HepG2 (cell line): ENCODE data around the gene ZBTB21. TPM values are rescaled to one million over a fixed set of nuclear protein-coding genes. Genes with fewer than 3 reads are reported as not detected.
A peak's percentile ranks its signal among the peaks of the same experiment; 100 is the strongest.

Experiments used
- ARHGAP35 ChIP-seq: sonication (generic); formaldehyde crosslinking; IDR thresholded peaks from 2 replicates; pipeline ENCODE4 v1.9.0; 2022; ENCODE audit warnings: mild to moderate bottlenecking, inconsistent platforms, moderate library complexity, missing genetic modification reagents, borderline replicate concordance
- ARNTL ChIP-seq: sonication (generic); formaldehyde crosslinking; IDR thresholded peaks from 2 replicates; pipeline ENCODE4 v1.4.0; 2020; ENCODE audit warnings: mild to moderate bottlenecking, missing genetic modification reagents
- FOXK2 ChIP-seq: fragments of 450-650 bp; IDR thresholded peaks from 2 replicates; pipeline ENCODE4 v1.6.1; 2016
- FOXP1 ChIP-seq, 2 experiments: fragments of 450-650 bp in 1 of 2; IDR thresholded peaks; 2 replicates each; pipeline ENCODE4 v1.6.1; 2017 to 2018; ENCODE audit warnings: antibody characterized with exemption in 1 of 2
- KDM2A ChIP-seq: sonication (generic); formaldehyde crosslinking; IDR thresholded peaks from 2 replicates; pipeline ENCODE4 v1.4.0; 2020; ENCODE audit warnings: low read depth, missing genetic modification reagents, borderline replicate concordance
- KDM4B ChIP-seq: sonication (generic); formaldehyde crosslinking; IDR thresholded peaks from 2 replicates; pipeline ENCODE4 v1.4.0; 2020; ENCODE audit warnings: missing genetic modification reagents
- KLF6 ChIP-seq: IDR thresholded peaks from 2 replicates; pipeline ENCODE4 v1.8.0; 2016; ENCODE audit warnings: missing biosample characterization, missing genetic modification reagents
- MED8 ChIP-seq: sonication (generic); formaldehyde crosslinking; IDR thresholded peaks from 2 replicates; pipeline ENCODE4 v1.8.1; 2023; ENCODE audit warnings: mild to moderate bottlenecking, missing genetic modification reagents; ENCODE audit not compliant: insufficient replicate concordance
- NFATC3 ChIP-seq: sonication (generic); formaldehyde crosslinking; IDR thresholded peaks from 2 replicates; pipeline ENCODE4 v1.5.1; 2020; ENCODE audit warnings: mild to moderate bottlenecking, missing genetic modification reagents
- NR2C2 ChIP-seq: sonication (generic); formaldehyde crosslinking; IDR thresholded peaks from 2 replicates; pipeline ENCODE4 v1.4.0; 2020; ENCODE audit warnings: missing genetic modification reagents, mild to moderate bottlenecking, moderate library complexity, borderline replicate concordance
- NR2F2 ChIP-seq: IDR thresholded peaks from 2 replicates; pipeline ENCODE4 v1.6.1; 2012; ENCODE audit warnings: low read depth, inconsistent platforms, borderline replicate concordance
- RFXAP ChIP-seq: sonication (generic); formaldehyde crosslinking; IDR thresholded peaks from 2 replicates; pipeline ENCODE4 v1.4.0; 2020; ENCODE audit warnings: missing genetic modification reagents, borderline replicate concordance
- SALL1 ChIP-seq: sonication (generic); formaldehyde crosslinking; IDR thresholded peaks from 2 replicates; pipeline ENCODE4 v1.8.0; 2022; ENCODE audit warnings: mild to moderate bottlenecking, missing genetic modification reagents
- SOX5 ChIP-seq: IDR thresholded peaks from 2 replicates; pipeline ENCODE4 v1.6.1; 2016; ENCODE audit warnings: borderline replicate concordance
- YEATS4 ChIP-seq: sonication (generic); formaldehyde crosslinking; IDR thresholded peaks from 2 replicates; pipeline ENCODE4 v1.4.0; 2020; ENCODE audit warnings: missing genetic modification reagents, borderline replicate concordance
- ZBTB7A ChIP-seq: sonication (generic); formaldehyde crosslinking; IDR thresholded peaks from 2 replicates; pipeline ENCODE4 v1.8.0; 2022; ENCODE audit warnings: mild to moderate bottlenecking, missing genetic modification reagents
- ZNF12 ChIP-seq: sonication (generic); formaldehyde crosslinking; IDR thresholded peaks from 2 replicates; pipeline ENCODE4 v1.5.0; 2020; ENCODE audit warnings: missing genetic modification reagents
- polyA plus RNA-seq, 8 experiments: library from polyadenylated mRNA; depleted of rRNA in 3 of 8; stranded (reverse) in 7 of 8; unstranded in 1 of 8; fragments of >200 nt; fragmentation: Illumina TruSeq in 4 of 8; extraction: Trizol in 4 of 8; gene quantifications; 2 replicates each; pipeline versions ENCODE4 v1.2.1 to v1.2.3, GENCODE V29; 2011 to 2016; ENCODE audit warnings: low read depth in 4 of 8, missing spikeins in 1 of 8, mixed read lengths in 1 of 8; ENCODE audit not compliant: insufficient read depth in 1 of 8
- total RNA-seq, 5 experiments: library from RNA; depleted of rRNA; stranded (reverse); fragments of >200 nt; fragmentation: Illumina TruSeq; extraction: Trizol; gene quantifications; 2 replicates each; pipeline ENCODE4 v1.2.3, GENCODE V29; 2016; ENCODE audit warnings: low read depth in 1 of 5
- TF ChIP-seq, protein P1 (sequence below): sonication (generic); formaldehyde crosslinking; IDR thresholded peaks from 2 replicates; pipeline ENCODE4 v1.5.0; 2020; ENCODE audit warnings: missing genetic modification reagents
- TF ChIP-seq, protein P2 (sequence below): sonication (generic); formaldehyde crosslinking; IDR thresholded peaks from 2 replicates; pipeline ENCODE4 v1.4.0; 2020; ENCODE audit warnings: missing genetic modification reagents, low read depth, mild to moderate bottlenecking, borderline replicate concordance
- TF ChIP-seq, protein P3 (sequence below): sonication (generic); formaldehyde crosslinking; IDR thresholded peaks from 2 replicates; pipeline ENCODE4 v1.9.0; 2021; ENCODE audit warnings: mild to moderate bottlenecking, missing genetic modification reagents
- TF ChIP-seq, protein P4 (sequence below): IDR thresholded peaks from 2 replicates; pipeline ENCODE4 v1.6.1; 2016; ENCODE audit warnings: missing compliant biosample characterization, missing genetic modification reagents, borderline replicate concordance

The ZBTB21 gene
- total and polyA plus RNA-seq, 2 of the 13 experiments (the other 11 are each of a cell fraction or from before 2014, with no cell fraction given), result 4.5 to 6.1 TPM

DNA sequence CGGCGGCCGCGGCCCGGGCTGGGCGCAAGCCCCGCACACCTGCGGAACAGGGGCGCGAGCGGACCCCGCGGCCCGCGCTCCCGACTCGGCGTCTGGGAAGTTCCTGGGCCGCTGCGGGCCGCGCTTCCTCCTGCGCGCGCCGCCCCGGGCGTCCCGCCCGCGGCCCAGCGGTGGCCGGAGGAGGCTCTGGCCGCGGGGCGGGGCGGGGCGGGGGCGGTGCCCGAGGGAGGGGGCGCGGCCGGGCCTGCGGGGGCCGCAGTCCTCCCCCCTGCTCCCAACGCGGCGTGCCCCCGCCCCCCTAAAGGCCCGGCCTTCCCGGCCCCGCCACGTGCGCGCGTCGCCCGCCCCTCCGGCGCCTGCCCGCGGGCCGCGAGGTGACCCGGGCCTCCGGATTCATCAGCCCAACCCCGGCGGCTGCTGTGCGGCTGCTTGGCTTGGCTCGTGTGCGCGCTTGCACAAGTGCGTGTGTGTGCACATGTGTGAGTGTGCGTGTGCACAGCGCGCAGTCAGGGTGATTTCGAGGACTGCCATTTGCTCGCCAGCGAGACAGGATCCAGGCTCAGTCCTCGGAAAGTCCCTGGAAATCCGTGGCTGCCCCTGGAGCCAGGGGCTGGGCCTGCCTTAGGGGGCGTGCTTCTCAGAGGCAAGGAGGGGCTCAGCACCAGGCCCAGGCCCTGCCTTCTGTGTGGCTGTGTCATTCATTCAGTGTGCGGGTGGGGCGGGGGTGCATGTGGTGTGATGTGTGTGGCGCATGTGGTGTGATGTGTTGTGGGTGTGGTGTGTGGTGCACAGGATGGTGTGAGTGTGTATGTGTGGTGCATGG, 56.1 kb downstream of the ZBTB21 start, which contains the start of gene C2CD2 (continued):
- TF ChIP-seq NR2C2, result peak; percentile 56
- TF ChIP-seq FOXP1 (IDR thresholded peaks at IDR 0.05), result no peak
- no peak for TF ChIP-seq FOXP1 (CRISPR knock-in tag; IDR thresholded peaks at IDR 0.05)
- TF ChIP-seq KLF6 (CRISPR knock-in tag), result no peak
- TF ChIP-seq ARHGAP35 (CRISPR knock-in tag), result peak; percentile 85
- TF ChIP-seq NFATC3 (CRISPR knock-in tag), result no peak
- TF ChIP-seq KDM2A (CRISPR knock-in tag), result peak; percentile 40; the same call in 1 of the 2 replicates
- no peak for TF ChIP-seq MED8
- TF ChIP-seq FOXK2, result no peak
- no peak for TF ChIP-seq ZNF12 (CRISPR knock-in tag)
- TF ChIP-seq, protein P1, sequence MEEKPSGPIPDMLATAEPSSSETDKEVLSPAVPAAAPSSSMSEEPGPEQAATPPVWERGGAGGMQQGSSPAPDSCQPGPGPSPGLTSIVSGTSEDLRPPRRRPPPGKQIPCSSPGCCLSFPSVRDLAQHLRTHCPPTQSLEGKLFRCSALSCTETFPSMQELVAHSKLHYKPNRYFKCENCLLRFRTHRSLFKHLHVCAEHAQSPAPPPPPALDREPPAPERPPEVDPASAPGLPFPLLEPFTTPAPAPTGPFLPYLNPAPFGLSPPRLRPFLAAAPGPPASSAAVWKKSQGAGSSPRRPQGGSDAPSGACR, result no peak
- peak; percentile 42; the same call in 1 of the 2 replicates for TF ChIP-seq YEATS4 (CRISPR knock-in tag)
- no peak for TF ChIP-seq RFXAP (CRISPR knock-in tag)
- TF ChIP-seq, protein P2, sequence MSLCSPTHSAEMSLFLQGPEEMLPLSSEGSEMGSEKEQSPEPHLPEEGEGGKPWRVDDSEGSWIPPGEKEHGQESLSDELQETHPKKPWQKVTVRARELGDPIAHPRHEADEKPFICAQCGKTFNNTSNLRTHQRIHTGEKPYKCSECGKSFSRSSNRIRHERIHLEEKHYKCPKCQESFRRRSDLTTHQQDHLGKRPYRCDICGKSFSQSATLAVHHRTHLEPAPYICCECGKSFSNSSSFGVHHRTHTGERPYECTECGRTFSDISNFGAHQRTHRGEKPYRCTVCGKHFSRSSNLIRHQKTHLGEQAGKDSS (CRISPR knock-in tag), result peak; percentile 45
- peak; percentile 74 for TF ChIP-seq ARNTL (CRISPR knock-in tag)
- TF ChIP-seq, protein P3, sequence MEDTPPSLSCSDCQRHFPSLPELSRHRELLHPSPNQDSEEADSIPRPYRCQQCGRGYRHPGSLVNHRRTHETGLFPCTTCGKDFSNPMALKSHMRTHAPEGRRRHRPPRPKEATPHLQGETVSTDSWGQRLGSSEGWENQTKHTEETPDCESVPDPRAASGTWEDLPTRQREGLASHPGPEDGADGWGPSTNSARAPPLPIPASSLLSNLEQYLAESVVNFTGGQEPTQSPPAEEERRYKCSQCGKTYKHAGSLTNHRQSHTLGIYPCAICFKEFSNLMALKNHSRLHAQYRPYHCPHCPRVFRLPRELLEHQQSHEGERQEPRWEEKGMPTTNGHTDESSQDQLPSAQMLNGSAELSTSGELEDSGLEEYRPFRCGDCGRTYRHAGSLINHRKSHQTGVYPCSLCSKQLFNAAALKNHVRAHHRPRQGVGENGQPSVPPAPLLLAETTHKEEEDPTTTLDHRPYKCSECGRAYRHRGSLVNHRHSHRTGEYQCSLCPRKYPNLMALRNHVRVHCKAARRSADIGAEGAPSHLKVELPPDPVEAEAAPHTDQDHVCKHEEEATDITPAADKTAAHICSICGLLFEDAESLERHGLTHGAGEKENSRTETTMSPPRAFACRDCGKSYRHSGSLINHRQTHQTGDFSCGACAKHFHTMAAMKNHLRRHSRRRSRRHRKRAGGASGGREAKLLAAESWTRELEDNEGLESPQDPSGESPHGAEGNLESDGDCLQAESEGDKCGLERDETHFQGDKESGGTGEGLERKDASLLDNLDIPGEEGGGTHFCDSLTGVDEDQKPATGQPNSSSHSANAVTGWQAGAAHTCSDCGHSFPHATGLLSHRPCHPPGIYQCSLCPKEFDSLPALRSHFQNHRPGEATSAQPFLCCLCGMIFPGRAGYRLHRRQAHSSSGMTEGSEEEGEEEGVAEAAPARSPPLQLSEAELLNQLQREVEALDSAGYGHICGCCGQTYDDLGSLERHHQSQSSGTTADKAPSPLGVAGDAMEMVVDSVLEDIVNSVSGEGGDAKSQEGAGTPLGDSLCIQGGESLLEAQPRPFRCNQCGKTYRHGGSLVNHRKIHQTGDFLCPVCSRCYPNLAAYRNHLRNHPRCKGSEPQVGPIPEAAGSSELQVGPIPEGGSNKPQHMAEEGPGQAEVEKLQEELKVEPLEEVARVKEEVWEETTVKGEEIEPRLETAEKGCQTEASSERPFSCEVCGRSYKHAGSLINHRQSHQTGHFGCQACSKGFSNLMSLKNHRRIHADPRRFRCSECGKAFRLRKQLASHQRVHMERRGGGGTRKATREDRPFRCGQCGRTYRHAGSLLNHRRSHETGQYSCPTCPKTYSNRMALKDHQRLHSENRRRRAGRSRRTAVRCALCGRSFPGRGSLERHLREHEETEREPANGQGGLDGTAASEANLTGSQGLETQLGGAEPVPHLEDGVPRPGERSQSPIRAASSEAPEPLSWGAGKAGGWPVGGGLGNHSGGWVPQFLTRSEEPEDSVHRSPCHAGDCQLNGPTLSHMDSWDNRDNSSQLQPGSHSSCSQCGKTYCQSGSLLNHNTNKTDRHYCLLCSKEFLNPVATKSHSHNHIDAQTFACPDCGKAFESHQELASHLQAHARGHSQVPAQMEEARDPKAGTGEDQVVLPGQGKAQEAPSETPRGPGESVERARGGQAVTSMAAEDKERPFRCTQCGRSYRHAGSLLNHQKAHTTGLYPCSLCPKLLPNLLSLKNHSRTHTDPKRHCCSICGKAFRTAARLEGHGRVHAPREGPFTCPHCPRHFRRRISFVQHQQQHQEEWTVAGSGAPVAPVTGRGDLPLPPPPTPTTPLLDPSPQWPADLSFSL, result no peak; the same call in 1 of the 2 replicates
- TF ChIP-seq SALL1 (CRISPR knock-in tag), result peak; percentile 82
- no peak for TF ChIP-seq KDM4B
- TF ChIP-seq SOX5 (CRISPR knock-in tag), result peak; percentile 27; the same call in 1 of the 2 replicates
- TF ChIP-seq, protein P4, sequence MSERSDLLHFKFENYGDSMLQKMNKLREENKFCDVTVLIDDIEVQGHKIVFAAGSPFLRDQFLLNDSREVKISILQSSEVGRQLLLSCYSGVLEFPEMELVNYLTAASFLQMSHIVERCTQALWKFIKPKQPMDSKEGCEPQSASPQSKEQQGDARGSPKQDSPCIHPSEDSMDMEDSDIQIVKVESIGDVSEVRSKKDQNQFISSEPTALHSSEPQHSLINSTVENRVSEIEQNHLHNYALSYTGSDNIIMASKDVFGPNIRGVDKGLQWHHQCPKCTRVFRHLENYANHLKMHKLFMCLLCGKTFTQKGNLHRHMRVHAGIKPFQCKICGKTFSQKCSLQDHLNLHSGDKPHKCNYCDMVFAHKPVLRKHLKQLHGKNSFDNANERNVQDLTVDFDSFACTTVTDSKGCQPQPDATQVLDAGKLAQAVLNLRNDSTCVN, result no peak
- TF ChIP-seq NR2F2, result no peak
- 0 out of 2 replicates have a peak, but pooled peaks have one; percentile 41 for TF ChIP-seq ZBTB7A (CRISPR knock-in tag)
